HCT116 (cell line): Measurements from ENCODE around the gene HTR7. TPM values are rescaled to one million over a fixed set of nuclear protein-coding genes. Genes with fewer than 3 reads are reported as not detected.
A peak's percentile ranks its signal among the peaks of the same experiment; 100 is the strongest.

Source experiments
- ATAC-seq: fragments of 200-7000 bp; cut with Tn5 transposase; 2 replicates; pipeline ENCODE4 v1.9.1; 2020; ENCODE audit warnings: mild to moderate bottlenecking, moderate library complexity
- BruUV-seq: library from RNA; stranded (reverse); fragments of 400-500 nt; replicated peaks from 2 replicates; lab custom pipeline; 2021; lab: Mats Ljungman, UMichigan
- CTCF ChIA-PET: fragments of 300-600 bp; sonication (Branson Sonifier 250); formaldehyde crosslinking; loops from one replicate; lab custom pipeline; 2021; ENCODE audit warnings: antibody characterized with exemption; lab: Charles Lee
- POLR2A ChIA-PET: fragments of 300-600, 350-600 bp; sonication (Branson Sonifier 250); formaldehyde crosslinking; loops from one replicate; lab custom pipeline; 2021; ENCODE audit warnings: antibody characterized with exemption; lab: Charles Lee
- RAD21 ChIA-PET, 2 experiments: fragments of 300-600 bp; sonication (Branson Sonifier 250); formaldehyde crosslinking; loops; one replicate each; lab custom pipeline; 2023; ENCODE audit warnings: low total read pairs in 2 of 2; ENCODE audit not compliant: uncharacterized antibody in 2 of 2, unreplicated experiment in 2 of 2, low non-redundant PET in 1 of 2; lab: Charles Lee
- DNase-seq: peaks from one replicate; pipeline ENCODE4 v3.0.0-alpha.2; 2010; ENCODE audit warnings: low read depth, low spot score
- H2AFZ ChIP-seq: fragments of 200-600 bp; shearing (Covaris generic), sonication (generic); 2 replicates; pipeline ENCODE4 v1.6.1; 2017; ENCODE audit warnings: low read depth, mixed run types, mixed read lengths, antibody characterized with exemption, low read length; ENCODE audit not compliant: poor library complexity, severe bottlenecking
- H3K27ac ChIP-seq: 2 replicates; pipeline ENCODE4 v1.5.1; 2012; ENCODE audit warnings: low read depth, low read length
- H3K27me3 ChIP-seq: fragments of 200-600 bp; sonication (generic); 2 replicates; pipeline ENCODE4 v1.6.1; 2016; ENCODE audit warnings: mixed run types, low read length, mixed read lengths; ENCODE audit not compliant: insufficient read depth
- H3K36me3 ChIP-seq, 2 experiments: fragments of 200-500 bp in 1 of 2; fragments of 200-600 bp in 1 of 2; sonication (Bioruptor generic) in 1 of 2; sonication (generic) in 1 of 2; 2 replicates each; pipeline versions ENCODE4 v1.5.1 to v1.6.1; 2014 to 2016; ENCODE audit warnings: low read length in 2 of 2, inconsistent platforms in 1 of 2, mixed read lengths in 1 of 2, mixed run types in 1 of 2; ENCODE audit not compliant: insufficient read depth in 2 of 2, control insufficient read depth in 1 of 2
- H3K4me1 ChIP-seq, 2 experiments: fragments of 200-600 bp in 1 of 2; sonication (generic) in 1 of 2; 2 replicates each; pipeline versions ENCODE4 v1.5.1 to v1.6.1; 2012 to 2017; ENCODE audit warnings: low read length in 2 of 2, inconsistent platforms in 1 of 2, mild to moderate bottlenecking in 1 of 2, mixed read lengths in 1 of 2, mixed run types in 1 of 2, moderate library complexity in 1 of 2; ENCODE audit not compliant: insufficient read depth in 2 of 2, control insufficient read depth in 1 of 2
- H3K4me2 ChIP-seq: fragments of 200-600 bp; sonication (generic); 2 replicates; pipeline ENCODE4 v1.6.1; 2017; ENCODE audit warnings: mixed run types, low read length, mixed read lengths
- H3K4me3 ChIP-seq, 2 experiments: fragments of 200-600 bp in 1 of 2; sonication (generic) in 1 of 2; replicated peaks in 1 of 2; 2 replicates each; pipeline ENCODE4 v1.5.1; 2011 to 2016; ENCODE audit warnings: low read length in 2 of 2, control low read depth in 1 of 2, low read depth in 1 of 2, mild to moderate bottlenecking in 1 of 2, mixed read lengths in 1 of 2, mixed run types in 1 of 2
- H3K79me2 ChIP-seq: fragments of 200-600 bp; sonication (generic); 2 replicates; pipeline ENCODE4 v1.6.1; 2017; ENCODE audit warnings: mild to moderate bottlenecking, mixed run types, low read length, moderate library complexity, mixed read lengths; ENCODE audit not compliant: insufficient read depth
- H3K9ac ChIP-seq: fragments of 200-600 bp; sonication (generic); 2 replicates; pipeline ENCODE4 v1.6.1; 2016; ENCODE audit warnings: low read length, mixed read lengths
- H3K9me2 ChIP-seq: fragments of 200-600 bp; sonication (generic), shearing (Covaris generic); 2 replicates; pipeline ENCODE4 v1.6.1; 2017; ENCODE audit warnings: mixed run types, mild to moderate bottlenecking, moderate library complexity; ENCODE audit not compliant: insufficient read depth
- H3K9me3 ChIP-seq, 2 experiments: fragments of 200-500 bp in 1 of 2; fragments of 200-600 bp in 1 of 2; sonication (Bioruptor generic) in 1 of 2; sonication (generic) in 1 of 2; 2 replicates each; pipeline ENCODE4 v1.6.1; 2014 to 2017; ENCODE audit warnings: low read length in 2 of 2, mixed read lengths in 2 of 2, inconsistent platforms in 1 of 2, low read depth in 1 of 2, mild to moderate bottlenecking in 1 of 2, mixed run types in 1 of 2, moderate library complexity in 1 of 2; ENCODE audit not compliant: control insufficient read depth in 1 of 2, insufficient read depth in 1 of 2
- H4K20me1 ChIP-seq: fragments of 200-600 bp; sonication (generic), shearing (Covaris generic); 2 replicates; pipeline ENCODE4 v1.6.1; 2017; ENCODE audit warnings: mixed run types, mild to moderate bottlenecking, moderate library complexity; ENCODE audit not compliant: insufficient read depth
- CBX3 ChIP-seq: IDR thresholded peaks from 2 replicates; pipeline ENCODE4 v1.6.1; 2012; ENCODE audit warnings: low read depth
- CEBPB ChIP-seq: IDR thresholded peaks from 2 replicates; pipeline ENCODE4 v1.6.1; 2012; ENCODE audit warnings: low read depth
- EGR1 ChIP-seq: IDR thresholded peaks from 2 replicates; pipeline ENCODE4 v1.6.1; 2012; ENCODE audit warnings: low read depth
- ELF1 ChIP-seq: IDR thresholded peaks from 2 replicates; pipeline ENCODE4 v1.6.1; 2012; ENCODE audit warnings: low read depth, borderline replicate concordance
- EZH2 ChIP-seq: fragments of 200-600 bp; sonication (generic); IDR thresholded peaks from 2 replicates; pipeline ENCODE4 v1.6.1; 2017; ENCODE audit warnings: antibody characterized with exemption, mixed run types
- FOSL1 ChIP-seq: IDR thresholded peaks from 2 replicates; pipeline ENCODE4 v1.6.1; 2012; ENCODE audit warnings: low read depth
- JUND ChIP-seq: IDR thresholded peaks from 2 replicates; pipeline ENCODE4 v1.6.1; 2012
- POLR2A ChIP-seq: IDR thresholded peaks from 2 replicates; pipeline ENCODE4 v1.7.0; 2011; ENCODE audit warnings: borderline replicate concordance; ENCODE audit not compliant: insufficient read depth, insufficient read length; ENCODE audit errors: extremely low read depth
- POLR2AphosphoS5 ChIP-seq: IDR thresholded peaks from 2 replicates; pipeline ENCODE4 v1.6.1; 2011; ENCODE audit warnings: mild to moderate bottlenecking, low read depth, low read length, moderate library complexity
- RAD21 ChIP-seq: IDR thresholded peaks from 2 replicates; pipeline ENCODE4 v1.6.1; 2012; ENCODE audit warnings: low read depth, mild to moderate bottlenecking
- SIN3A ChIP-seq: IDR thresholded peaks from 2 replicates; pipeline ENCODE4 v1.6.1; 2012; ENCODE audit warnings: low read depth
- SP1 ChIP-seq: IDR thresholded peaks from 2 replicates; pipeline ENCODE4 v1.6.1; 2012; ENCODE audit warnings: low read depth
- SRF ChIP-seq: IDR thresholded peaks from 2 replicates; pipeline ENCODE4 v1.6.1; 2012; ENCODE audit warnings: low read depth
- TCF7L2 ChIP-seq: IDR thresholded peaks from 2 replicates; pipeline ENCODE4 v1.7.0; 2011; ENCODE audit warnings: borderline replicate concordance, inconsistent platforms; ENCODE audit not compliant: insufficient read depth, insufficient read length; ENCODE audit errors: extremely low read depth
- YY1 ChIP-seq: IDR thresholded peaks from 2 replicates; pipeline ENCODE4 v1.6.1; 2011; ENCODE audit warnings: low read length, low read depth, moderate library complexity, mild to moderate bottlenecking; ENCODE audit not compliant: insufficient replicate concordance; ENCODE audit errors: extremely low read depth
- ZFX ChIP-seq: fragments of 450-650 bp; IDR thresholded peaks from 2 replicates; pipeline ENCODE4 v1.6.1; 2017
- ZNF274 ChIP-seq: fragments of 200-500 bp; sonication (Bioruptor generic); IDR thresholded peaks from 2 replicates; pipeline ENCODE4 v1.6.1; 2014; ENCODE audit warnings: mild to moderate bottlenecking, low read depth, low read length, inconsistent platforms
- intact Hi-C: fragments of 100-400 bp; cut with micrococcal nuclease; formaldehyde crosslinking; loops from 2 replicates; pipeline ENCODE4 v1.10.0; 2022
- total RNA-seq: library from RNA; stranded (reverse); gene quantifications from one replicate; pipeline ENCODE4 v1.2.1, GENCODE V29; 2021; ENCODE audit not compliant: unreplicated experiment
- TF ChIP-seq, protein P1 (sequence below), 3 experiments: fragments of 200-600 bp in 1 of 3; sonication (generic) in 1 of 3; IDR thresholded peaks in 2 of 3; conservative IDR thresholded peaks in 1 of 3; 2 replicates each; pipeline ENCODE4 v1.5.1; 2012 to 2017; ENCODE audit warnings: low read depth in 2 of 3, low read length in 2 of 3, antibody characterized with exemption in 1 of 3, borderline replicate concordance in 1 of 3, control low read depth in 1 of 3, mild to moderate bottlenecking in 1 of 3, mixed read lengths in 1 of 3, mixed run types in 1 of 3, moderate library complexity in 1 of 3; ENCODE audit not compliant: insufficient read depth in 1 of 3
- TF ChIP-seq, protein P2 (sequence below): IDR thresholded peaks from 2 replicates; pipeline ENCODE4 v1.6.1; 2012

HTR7 gene
- total RNA-seq, 1 experiment from 2014 or later: 32.2 TPM

DNA sequence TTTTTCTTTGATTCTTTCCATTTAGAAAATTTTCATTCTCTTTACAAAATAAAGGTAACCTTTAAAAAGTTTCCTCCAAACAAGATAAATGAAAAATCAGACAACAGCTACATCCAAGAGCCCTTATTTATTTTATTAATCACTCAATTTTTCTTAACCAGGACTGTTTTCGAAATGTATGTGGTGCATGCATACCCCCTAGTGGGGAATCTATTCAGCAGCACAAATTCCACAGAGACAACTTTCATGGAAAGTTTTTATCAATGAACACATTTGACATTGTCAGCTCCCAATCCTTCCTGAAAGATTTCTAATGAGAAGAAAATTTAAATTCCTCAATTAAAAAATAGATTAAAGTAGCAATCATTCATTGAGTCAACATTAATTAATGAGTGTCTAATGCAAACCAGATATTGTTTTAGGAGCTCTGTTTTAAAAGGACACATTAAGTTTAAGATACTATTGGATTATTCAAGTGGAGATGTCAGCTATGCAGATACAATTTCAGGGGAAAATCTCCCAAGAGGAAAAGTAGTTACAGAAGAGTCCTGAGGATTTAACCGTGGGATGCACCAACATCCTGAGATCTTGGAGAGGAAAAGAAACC, 5.2 kb upstream of the HTR7 start:
- H3K4me1 ChIP-seq: peaks cover 18 to 31% of the 10 kb centered on the region in 2 experiments
- peak overlapping the region; percentile 55 for H2AFZ ChIP-seq
- no peaks in the 10 kb centered on the region for H3K79me2 ChIP-seq
- RAD21 ChIA-PET: interaction anchor here (0.5 to 2.4 kb wide), 4 partner anchors 110 to 231 kb away, joined by 3 to 5 read pairs (median 4); no protein-coding TSS in a partner anchor
- H3K27ac ChIP-seq: no peak overlapping the region
- no peaks in the 10 kb centered on the region for H3K9me2 ChIP-seq
- H3K4me3 ChIP-seq: no peak overlapping the region
- no peaks in the 10 kb centered on the region for H4K20me1 ChIP-seq
- DNase-seq (no peak), ATAC-seq (no peak)
- H3K9ac ChIP-seq: no peak overlapping the region
- no peaks in the 10 kb centered on the region for H3K9me3 ChIP-seq
- CTCF ChIA-PET: interaction anchor here (0.6 to 2.7 kb wide), 12 partner anchors 9 to 1067 kb away, joined by 3 to 39 read pairs (median 3); no protein-coding TSS in a partner anchor
- no peaks in the 10 kb centered on the region for H3K36me3 ChIP-seq
- TF ChIP-seq POLR2AphosphoS5 (no peak), TCF7L2 (no peak), JUND (no peak), POLR2A (no peak), YY1 (no peak), ZNF274 (no peak), EZH2 (no peak), RAD21 (peak; percentile 91), ELF1 (no peak), SIN3A (no peak), EGR1 (no peak), SP1 (0 out of 2 replicates have a peak, but pooled peaks have one; percentile 1), CBX3 (0 out of 2 replicates have a peak, but pooled peaks have one; percentile 18), SRF (no peak), FOSL1 (no peak; the same call in 1 of the 2 replicates), ZFX (no peak), CEBPB (no peak)
- TF ChIP-seq, protein P1, sequence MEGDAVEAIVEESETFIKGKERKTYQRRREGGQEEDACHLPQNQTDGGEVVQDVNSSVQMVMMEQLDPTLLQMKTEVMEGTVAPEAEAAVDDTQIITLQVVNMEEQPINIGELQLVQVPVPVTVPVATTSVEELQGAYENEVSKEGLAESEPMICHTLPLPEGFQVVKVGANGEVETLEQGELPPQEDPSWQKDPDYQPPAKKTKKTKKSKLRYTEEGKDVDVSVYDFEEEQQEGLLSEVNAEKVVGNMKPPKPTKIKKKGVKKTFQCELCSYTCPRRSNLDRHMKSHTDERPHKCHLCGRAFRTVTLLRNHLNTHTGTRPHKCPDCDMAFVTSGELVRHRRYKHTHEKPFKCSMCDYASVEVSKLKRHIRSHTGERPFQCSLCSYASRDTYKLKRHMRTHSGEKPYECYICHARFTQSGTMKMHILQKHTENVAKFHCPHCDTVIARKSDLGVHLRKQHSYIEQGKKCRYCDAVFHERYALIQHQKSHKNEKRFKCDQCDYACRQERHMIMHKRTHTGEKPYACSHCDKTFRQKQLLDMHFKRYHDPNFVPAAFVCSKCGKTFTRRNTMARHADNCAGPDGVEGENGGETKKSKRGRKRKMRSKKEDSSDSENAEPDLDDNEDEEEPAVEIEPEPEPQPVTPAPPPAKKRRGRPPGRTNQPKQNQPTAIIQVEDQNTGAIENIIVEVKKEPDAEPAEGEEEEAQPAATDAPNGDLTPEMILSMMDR (IDR thresholded peaks at IDR 0.05 in 2 of 3, conservative IDR thresholded peaks at IDR 0.05 in 1 of 3; ENCODE audit: borderline replicate concordance in 1 of 3, insufficient read depth in 1 of 3, low read depth in 2 of 3, low read length in 2 of 3): peak; percentile 76 to 90 (median 90)
- TF ChIP-seq, protein P2, sequence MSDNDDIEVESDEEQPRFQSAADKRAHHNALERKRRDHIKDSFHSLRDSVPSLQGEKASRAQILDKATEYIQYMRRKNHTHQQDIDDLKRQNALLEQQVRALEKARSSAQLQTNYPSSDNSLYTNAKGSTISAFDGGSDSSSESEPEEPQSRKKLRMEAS: no peak
- intact Hi-C loops: loop anchor here (1.0 to 10.0 kb wide), 6 partner anchors 112 to 1436 kb away; no protein-coding TSS in a partner anchor
- POLR2A ChIA-PET: no interaction called here
- no peaks in the 10 kb centered on the region for H3K27me3 ChIP-seq
- BruUV-seq: no TSS peak
- no peak overlapping the region for H3K4me2 ChIP-seq
